Mucosa of descending colon (tissue), 3 donors: Measurements from ENCODE around the gene CD81. TPM values are rescaled to one million over a fixed set of nuclear protein-coding genes. Genes with fewer than 3 reads are reported as not detected.

ENCODE experiments used
- ATAC-seq: fragments of 200-7000 bp; cut with Tn5 transposase; one replicate; pipeline ENCODE4 v1.9.1; 2020; ENCODE audit warnings: mild to moderate bottlenecking, moderate library complexity
- DNase-seq, 3 donors: peaks; one replicate each; pipeline ENCODE4 v3.0.0-alpha.2; 2020
- H3K36me3 ChIP-seq: fragments of 200-600 bp; one replicate; pipeline ENCODE4 v1.8.0; 2021; ENCODE audit warnings: low read depth, mild to moderate bottlenecking
- H3K4me1 ChIP-seq: fragments of 200-600 bp; one replicate; pipeline ENCODE4 v1.8.0; 2021; ENCODE audit warnings: low read depth, mild to moderate bottlenecking
- H3K4me3 ChIP-seq: fragments of 200-600 bp; one replicate; pipeline ENCODE4 v1.8.0; 2021; ENCODE audit warnings: mild to moderate bottlenecking
- H3K9me3 ChIP-seq: fragments of 200-600 bp; one replicate; pipeline ENCODE4 v1.8.0; 2021; ENCODE audit warnings: mild to moderate bottlenecking
- CTCF ChIP-seq: fragments of 200-600 bp; IDR thresholded peaks from one replicate; pipeline ENCODE4 v1.8.0; 2022; ENCODE audit warnings: antibody characterized with exemption, mild to moderate bottlenecking
- intact Hi-C, 2 donors: fragments of 100-400 bp; cut with DNase I in 1 of 2; cut with micrococcal nuclease in 1 of 2; formaldehyde crosslinking; loops; one replicate each; pipeline versions ENCODE4 v1.11.0 to v1.11.1; 2022; cut with DNase I, micrococcal nuclease
- total RNA-seq, 3 donors: library from RNA; stranded (reverse); fragmentation: NEBNext Ultra II Directional in 2 of 3; extraction: Animal tissue kit (Norgen Biotek cat#: 25700) in 2 of 3; gene quantifications; one replicate each; pipeline versions ENCODE4 v1.2.1 to v1.2.4, GENCODE V29; 2021 to 2023
- donor health status: DM: no; HTN: no; CAD: no; lungs with moderate emphysema.
- donor health status: DM: no; HTN: no; CAD: no.
- donor health status: DM: no; HTN: yes; CAD: no.

CD81 gene
- total RNA-seq, 3 donors from 2014 or later: 98.7 to 551 (median 186) TPM

- TF ChIP-seq CTCF: no peak
- DNase-seq: no peak
- H3K36me3 ChIP-seq: no peaks in the 10 kb centered on the region
- ATAC-seq: no peak
- intact Hi-C loops: loop anchor here (2.0 to 10.0 kb wide), 4 partner anchors 103 to 467 kb away; no protein-coding TSS in a partner anchor
- no peaks in the 10 kb centered on the region for H3K9me3 ChIP-seq
- H3K4me3 ChIP-seq: no peak overlapping the region
- H3K4me1 ChIP-seq: peaks cover 10% of the 10 kb centered on the region
Measured at GRCh38 chr11:2427721-2428321, 50.7 kb downstream of the CD81 start.

- H3K4me1 ChIP-seq: peaks cover 10% of the 10 kb centered on the region
- intact Hi-C loops: loop anchor here (2.0 to 10.0 kb wide), 4 partner anchors 102 to 466 kb away; no protein-coding TSS in a partner anchor
- TF ChIP-seq CTCF: peak; percentile 92
- ATAC-seq (peak; percentile 79), DNase-seq (peak in 2 of 3 donors; percentile 89 to 93)
- no peaks in the 10 kb centered on the region for H3K36me3 ChIP-seq
- H3K9me3 ChIP-seq: no peaks in the 10 kb centered on the region
- no peak overlapping the region for H3K4me3 ChIP-seq
Measured at GRCh38 chr11:2428322-2428795, 51.2 kb downstream of the CD81 start.

- Histone ChIP-seq H3K36me3 (no peaks in the 10 kb centered on the region), H3K9me3 (no peaks in the 10 kb centered on the region), H3K4me1 (peaks cover 10% of the 10 kb centered on the region), H3K4me3 (no peak overlapping the region)
- intact Hi-C loops: no loop called here
- TF ChIP-seq CTCF: no peak
- no peak for ATAC-seq
- DNase-seq: peak in 1 of 3 donors; percentile 1
Measured at GRCh38 chr11:2431395-2431794, 54.3 kb downstream of the CD81 start.

GRCh38 chr11:2432171-2432621 lies 55.1 kb downstream of the CD81 start:
- intact Hi-C loops: no loop called here
- ATAC-seq (no peak), DNase-seq (peak in 1 of 3 donors; percentile 17)
- Histone ChIP-seq H3K4me3 (no peak overlapping the region), H3K36me3 (no peaks in the 10 kb centered on the region), H3K9me3 (no peaks in the 10 kb centered on the region), H3K4me1 (peaks cover 6% of the 10 kb centered on the region)
- no peak for TF ChIP-seq CTCF

- H3K4me1 ChIP-seq: peaks cover 1% of the 10 kb centered on the region
- DNase-seq: peak in 1 of 3 donors; percentile 17
- intact Hi-C loops: no loop called here
- H3K4me3 ChIP-seq: no peak overlapping the region
- no peak for TF ChIP-seq CTCF
- H3K36me3 ChIP-seq: no peaks in the 10 kb centered on the region
- ATAC-seq: no peak
- no peaks in the 10 kb centered on the region for H3K9me3 ChIP-seq
Measured at GRCh38 chr11:2432628-2433071, 55.5 kb downstream of the CD81 start.
